OCI-LY3 (cell line): ENCODE measurements around the gene TNS1.

ENCODE experiments used
- H2AFZ ChIP-seq: fragments of 200-600, 300-600 bp; shearing (Covaris generic); 2 replicates; pipeline ENCODE4 v1.6.0; 2014; ENCODE audit warnings: antibody characterized with exemption, low read depth, low read length
- H3K27ac ChIP-seq: fragments of 200-600, 300-600 bp; sonication (generic); 2 replicates; pipeline ENCODE4 v1.5.1; 2014; ENCODE audit warnings: mild to moderate bottlenecking, low read length, moderate library complexity, mixed read lengths
- H3K27me3 ChIP-seq: fragments of 200-600, 300-600 bp; sonication (generic); 2 replicates; pipeline ENCODE4 v1.6.1; 2014; ENCODE audit warnings: low read depth, low read length, mixed read lengths
- H3K36me3 ChIP-seq: fragments of 200-600, 300-600 bp; sonication (generic); replicated peaks from 2 replicates; pipeline ENCODE3; 2014; ENCODE audit warnings: low read depth, low read length, mixed read lengths
- H3K4me1 ChIP-seq: fragments of 300-600, 200-600 bp; sonication (generic); 2 replicates; pipeline ENCODE4 v1.6.1; 2014; ENCODE audit warnings: low read length, mixed read lengths
- H3K4me2 ChIP-seq: fragments of 200-600, 300-600 bp; sonication (generic); 2 replicates; pipeline ENCODE4 v1.6.1; 2014; ENCODE audit warnings: low read length, mixed read lengths
- H3K4me3 ChIP-seq: fragments of 300-600, 200-600 bp; sonication (generic); 2 replicates; pipeline ENCODE4 v1.5.1; 2014; ENCODE audit warnings: antibody characterized with exemption, mild to moderate bottlenecking, low read length, moderate library complexity
- H3K79me2 ChIP-seq: fragments of 300-600, 200-600 bp; shearing (Covaris generic); 2 replicates; pipeline ENCODE4 v1.6.1; 2014; ENCODE audit warnings: mild to moderate bottlenecking, low read length, mixed read lengths
- H3K9ac ChIP-seq: fragments of 300-600, 200-600 bp; shearing (Covaris generic); 2 replicates; pipeline ENCODE4 v1.6.0; 2014; ENCODE audit warnings: mild to moderate bottlenecking, low read length, moderate library complexity
- H3K9me3 ChIP-seq: fragments of 200-600, 300-600 bp; shearing (Covaris generic); 2 replicates; pipeline ENCODE4 v1.6.1; 2014; ENCODE audit warnings: low read length, mixed read lengths; ENCODE audit not compliant: insufficient read depth
- H4K20me1 ChIP-seq: fragments of 200-600, 300-600 bp; sonication (generic); 2 replicates; pipeline ENCODE4 v1.6.1; 2016; ENCODE audit warnings: low read length, mixed read lengths; ENCODE audit not compliant: insufficient read depth
- CTCF ChIP-seq: fragments of 200-600, 300-600 bp; sonication (generic); IDR thresholded peaks from 2 replicates; pipeline ENCODE4 v1.5.1; 2014; ENCODE audit warnings: antibody characterized with exemption, low read length, low read depth
- EZH2phosphoT487 ChIP-seq: fragments of 200-600 bp; shearing (Covaris generic); IDR thresholded peaks from 2 replicates; pipeline ENCODE4 v1.6.1; 2018; ENCODE audit warnings: antibody characterized with exemption, mixed run types, low read depth

The TNS1 gene

GRCh38 chr2:217980591-217980990 is 22.2 kb downstream of the TNS1 start:
- Histone ChIP-seq H3K27me3 (no peaks in the 10 kb centered on the region), H3K4me2 (no peak overlapping the region), H3K4me3 (no peak overlapping the region), H4K20me1 (no peaks in the 10 kb centered on the region), H3K4me1 (no peaks in the 10 kb centered on the region), H2AFZ (no peak overlapping the region), H3K79me2 (no peaks in the 10 kb centered on the region), H3K27ac (no peak overlapping the region), H3K9me3 (no peaks in the 10 kb centered on the region), H3K9ac (no peak overlapping the region), H3K36me3 (no peaks in the 10 kb centered on the region)
- TF ChIP-seq EZH2phosphoT487 (no peak), CTCF (no peak)

- H3K36me3 ChIP-seq, result no peaks in the 10 kb centered on the region
- H2AFZ ChIP-seq, result no peak overlapping the region
- no peaks in the 10 kb centered on the region for H4K20me1 ChIP-seq
- no peak overlapping the region for H3K4me3 ChIP-seq
- no peaks in the 10 kb centered on the region for H3K27me3 ChIP-seq
- H3K4me2 ChIP-seq, result no peak overlapping the region
- TF ChIP-seq EZH2phosphoT487 (no peak), CTCF (no peak)
- H3K4me1 ChIP-seq, result no peaks in the 10 kb centered on the region
- H3K9me3 ChIP-seq, result no peaks in the 10 kb centered on the region
- H3K27ac ChIP-seq, result no peak overlapping the region
- no peak overlapping the region for H3K9ac ChIP-seq
- no peaks in the 10 kb centered on the region for H3K79me2 ChIP-seq
Observed at GRCh38 chr2:217980036-217980435, 22.8 kb downstream of the TNS1 start.

- no peaks in the 10 kb centered on the region for H3K79me2 ChIP-seq
- TF ChIP-seq CTCF (no peak), EZH2phosphoT487 (no peak)
- no peaks in the 10 kb centered on the region for H3K36me3 ChIP-seq
- H2AFZ ChIP-seq, result no peak overlapping the region
- H3K4me2 ChIP-seq, result no peak overlapping the region
- no peaks in the 10 kb centered on the region for H3K27me3 ChIP-seq
- H3K4me1 ChIP-seq, result no peaks in the 10 kb centered on the region
- H3K27ac ChIP-seq, result no peak overlapping the region
- H4K20me1 ChIP-seq, result no peaks in the 10 kb centered on the region
- no peaks in the 10 kb centered on the region for H3K9me3 ChIP-seq
- no peak overlapping the region for H3K9ac ChIP-seq
- no peak overlapping the region for H3K4me3 ChIP-seq
Observed at GRCh38 chr2:217979151-217979811, 23.5 kb downstream of the TNS1 start.

- Histone ChIP-seq H3K36me3 (no peaks in the 10 kb centered on the region), H2AFZ (no peak overlapping the region), H3K9ac (no peak overlapping the region), H3K4me1 (no peaks in the 10 kb centered on the region), H3K4me2 (no peak overlapping the region), H4K20me1 (no peaks in the 10 kb centered on the region), H3K4me3 (no peak overlapping the region), H3K79me2 (no peaks in the 10 kb centered on the region), H3K9me3 (no peaks in the 10 kb centered on the region), H3K27me3 (no peaks in the 10 kb centered on the region), H3K27ac (no peak overlapping the region)
- TF ChIP-seq EZH2phosphoT487 (no peak), CTCF (no peak)
Observed at GRCh38 chr2:217978536-217979150, 24.2 kb downstream of the TNS1 start.
